ENCODE results near the gene ZSCAN25.
A peak's percentile ranks its signal among the peaks of the same experiment; 100 is the strongest.
"Not testable (repeated sequence)": the region's sequence is repeated elsewhere in the genome, so short reads cannot be mapped to it uniquely, and the experiment has no call there.

ZSCAN25 gene

GRCh38 chr7:99618726-99619125, 2.0 kb downstream of the ZSCAN25 start:
- DNase-seq = no peak

GRCh38 chr7:99619571-99620130, 2.9 kb downstream of the ZSCAN25 start:
- DNase-seq = no peak

GRCh38 chr7:99621271-99621670, 4.5 kb downstream of the ZSCAN25 start:
- no peak for DNase-seq

GRCh38 chr7:99622596-99622995, 5.8 kb downstream of the ZSCAN25 start:
- no peak for DNase-seq

- DNase-seq = no peak
These were observed 6.4 kb downstream of the ZSCAN25 start for GRCh38 chr7:99623091-99623693.

GRCh38 chr7:99623702-99624447, 7.1 kb downstream of the ZSCAN25 start:
- DNase-seq = no peak

GRCh38 chr7:99624484-99624883, 7.7 kb downstream of the ZSCAN25 start:
- peak; percentile 81 for DNase-seq

GRCh38 chr7:99625321-99625720, 8.6 kb downstream of the ZSCAN25 start:
- DNase-seq = no peak

GRCh38 chr7:99625961-99626360, 9.2 kb downstream of the ZSCAN25 start:
- DNase-seq = no peak

GRCh38 chr7:99626661-99627060, 9.9 kb downstream of the ZSCAN25 start:
- no peak for DNase-seq

- DNase-seq = no peak
These were observed 10.8 kb downstream of the ZSCAN25 start for GRCh38 chr7:99627513-99627912.

GRCh38 chr7:99628471-99629465, 12.0 kb downstream of the ZSCAN25 start:
- DNase-seq = no peak

- no peak for DNase-seq
These were observed 12.9 kb downstream of the ZSCAN25 start for GRCh38 chr7:99629643-99630042.

- no peak for DNase-seq
These were observed 14.8 kb downstream of the ZSCAN25 start for GRCh38 chr7:99631295-99632109.

GRCh38 chr7:99637414-99637813, 20.7 kb downstream of the ZSCAN25 start:
- not testable (repeated sequence) for DNase-seq

- no peak for DNase-seq
These were observed 22.0 kb downstream of the ZSCAN25 start for GRCh38 chr7:99638731-99639130.

GRCh38 chr7:99639267-99639666, 22.5 kb downstream of the ZSCAN25 start:
- DNase-seq = no peak

- no peak for DNase-seq
These were observed 25.3 kb downstream of the ZSCAN25 start for GRCh38 chr7:99642027-99642426.

GRCh38 chr7:99643464-99643863, 26.7 kb downstream of the ZSCAN25 start:
- no peak for DNase-seq

GRCh38 chr7:99644431-99644830, 27.7 kb downstream of the ZSCAN25 start:
- DNase-seq = no peak

GRCh38 chr7:99645590-99645989, 28.8 kb downstream of the ZSCAN25 start:
- DNase-seq = no peak

- DNase-seq = no peak
These were observed 32.1 kb downstream of the ZSCAN25 start for GRCh38 chr7:99648843-99649242.

Data from central memory CD4-positive, alpha-beta T cell (primary cell).